ENCODE measurements around the gene LEFTY2. TPM values are rescaled to one million over a fixed set of nuclear protein-coding genes. Genes with fewer than 3 reads are reported as not detected.

LEFTY2 gene
- total and polyA plus RNA-seq, 4 donors, result 0.11 to 0.52 (median 0.35) TPM

GRCh38 chr1:225899044-225899925 is 41.7 kb downstream of the LEFTY2 start:
- no peak overlapping the region for H3K9ac ChIP-seq (ENCODE audit: insufficient read depth in 1 of 2, low read length in 2 of 2)
- no peak for TF ChIP-seq CTCF (IDR thresholded peaks at IDR 0.05; ENCODE audit: control extremely low read depth, extremely low read depth)
- H3K36me3 ChIP-seq (ENCODE audit: control insufficient read depth in 4 of 4, insufficient read depth in 4 of 4, low read length in 4 of 4), result no peaks in the 10 kb centered on the region
- no peak for ATAC-seq (ENCODE audit: insufficient read depth, low FRiP score)
- H3K27ac ChIP-seq (ENCODE audit: low read depth in 1 of 2, low read length in 1 of 2), result no peak overlapping the region
- no peaks in the 10 kb centered on the region for H3K9me3 ChIP-seq (ENCODE audit: control insufficient read depth in 4 of 4, insufficient read depth in 3 of 4, low read length in 3 of 4)
- DNase-seq, result peak in 2 of 3 donors; percentile 16 to 41
- H3K4me3 ChIP-seq, result no peak overlapping the region
- 46 to 53% methylated on average over 4 of the region's 4 CpGs for WGBS, 2 donors
- peaks cover 0 to 16% (median 4%) of the 10 kb centered on the region in 5 donors for H3K4me1 ChIP-seq (ENCODE audit: control insufficient read depth in 5 of 5, insufficient read depth in 5 of 5, low read length in 5 of 5)
- H3K27me3 ChIP-seq (ENCODE audit: control insufficient read depth in 3 of 3, insufficient read depth in 3 of 3, low read length in 2 of 3), result no peaks in the 10 kb centered on the region

DNA sequence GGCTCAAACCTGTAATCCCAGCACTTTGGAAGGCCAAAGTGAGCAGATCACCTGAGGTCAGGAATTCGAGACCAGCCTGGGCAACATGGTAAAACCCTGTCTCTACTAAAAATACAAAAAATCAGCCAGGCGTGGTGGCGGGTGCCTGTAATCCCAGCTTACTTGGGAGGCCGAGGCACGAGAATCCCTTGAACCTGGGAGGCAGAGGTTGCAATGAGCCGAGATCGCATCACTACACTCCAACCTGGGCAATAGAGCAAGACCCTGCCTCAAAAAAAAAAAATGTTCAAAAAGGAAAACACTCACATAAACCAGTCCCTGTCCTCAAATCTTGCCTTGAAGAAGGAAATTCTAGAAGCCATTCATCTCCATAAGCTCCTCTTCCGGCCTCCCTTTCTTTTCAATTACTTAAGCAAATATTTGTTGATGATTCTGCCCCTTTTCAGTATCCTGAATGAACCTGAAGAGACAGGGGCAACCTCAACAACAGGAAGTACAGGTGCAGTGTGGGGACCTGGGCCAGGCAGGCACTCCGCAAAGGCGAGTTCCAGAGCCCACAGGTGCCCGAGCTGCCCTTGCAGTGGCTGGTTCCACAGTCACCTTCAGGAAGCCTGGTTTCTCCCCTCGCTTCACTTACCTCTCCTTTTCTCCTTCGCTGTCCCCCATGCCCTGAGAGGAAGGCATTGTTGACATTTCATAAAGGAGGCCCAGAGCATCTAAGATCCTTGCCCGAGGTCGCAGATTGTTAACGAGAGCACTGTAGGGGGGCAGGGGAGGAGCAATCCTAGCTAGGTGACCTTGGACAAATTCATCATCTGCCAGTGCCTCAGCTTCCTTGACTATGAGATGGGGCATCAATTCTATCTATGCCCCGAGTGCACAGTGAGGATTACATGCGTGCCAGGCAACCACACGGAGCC is 43.2 kb downstream of the LEFTY2 start:
- ATAC-seq (ENCODE audit: insufficient read depth, low FRiP score), result no peak
- Histone ChIP-seq H3K4me1 (ENCODE audit: control insufficient read depth in 5 of 5, insufficient read depth in 5 of 5, low read length in 5 of 5) (peaks cover 0 to 16% (median 4%) of the 10 kb centered on the region in 5 donors), H3K9ac (ENCODE audit: insufficient read depth in 1 of 2, low read length in 2 of 2) (no peak overlapping the region), H3K27me3 (ENCODE audit: control insufficient read depth in 3 of 3, insufficient read depth in 3 of 3, low read length in 2 of 3) (no peaks in the 10 kb centered on the region), H3K36me3 (ENCODE audit: control insufficient read depth in 4 of 4, insufficient read depth in 4 of 4, low read length in 4 of 4) (no peaks in the 10 kb centered on the region), H3K27ac (ENCODE audit: low read depth in 1 of 2, low read length in 1 of 2) (no peak overlapping the region), H3K9me3 (ENCODE audit: control insufficient read depth in 4 of 4, insufficient read depth in 3 of 4, low read length in 3 of 4) (no peaks in the 10 kb centered on the region), H3K4me3 (no peak overlapping the region)
- WGBS, 2 donors, result 85 to 93% methylated on average over 19 of the region's 19 CpGs
- TF ChIP-seq CTCF (IDR thresholded peaks at IDR 0.05; ENCODE audit: control extremely low read depth, extremely low read depth), result no peak
- DNase-seq, result no peak

GRCh38 chr1:225896937-225897549 is 44.0 kb downstream of the LEFTY2 start:
- Histone ChIP-seq H3K9ac (ENCODE audit: insufficient read depth in 1 of 2, low read length in 2 of 2) (no peak overlapping the region), H3K27me3 (ENCODE audit: control insufficient read depth in 3 of 3, insufficient read depth in 3 of 3, low read length in 2 of 3) (no peaks in the 10 kb centered on the region), H3K9me3 (ENCODE audit: control insufficient read depth in 4 of 4, insufficient read depth in 3 of 4, low read length in 3 of 4) (no peaks in the 10 kb centered on the region), H3K36me3 (ENCODE audit: control insufficient read depth in 4 of 4, insufficient read depth in 4 of 4, low read length in 4 of 4) (no peaks in the 10 kb centered on the region), H3K27ac (ENCODE audit: low read depth in 1 of 2, low read length in 1 of 2) (peak overlapping the region in 1 of 2 donors; percentile 66), H3K4me3 (no peak overlapping the region), H3K4me1 (ENCODE audit: control insufficient read depth in 5 of 5, insufficient read depth in 5 of 5, low read length in 5 of 5) (peaks cover 0 to 16% (median 4%) of the 10 kb centered on the region in 5 donors)
- WGBS, 2 donors, result 34 to 42% methylated on average over 7 of the region's 7 CpGs
- ATAC-seq (ENCODE audit: insufficient read depth, low FRiP score) (peak; percentile 72), DNase-seq (no peak)
- no peak for TF ChIP-seq CTCF (IDR thresholded peaks at IDR 0.05; ENCODE audit: control extremely low read depth, extremely low read depth)

Data from lung (tissue), 12 donors.